Measurements from ENCODE around the gene PSMD1.
"Not testable (repeated sequence)": the region's sequence is repeated elsewhere in the genome, so short reads cannot be mapped to it uniquely, and the experiment has no call there.

The PSMD1 gene

DNA sequence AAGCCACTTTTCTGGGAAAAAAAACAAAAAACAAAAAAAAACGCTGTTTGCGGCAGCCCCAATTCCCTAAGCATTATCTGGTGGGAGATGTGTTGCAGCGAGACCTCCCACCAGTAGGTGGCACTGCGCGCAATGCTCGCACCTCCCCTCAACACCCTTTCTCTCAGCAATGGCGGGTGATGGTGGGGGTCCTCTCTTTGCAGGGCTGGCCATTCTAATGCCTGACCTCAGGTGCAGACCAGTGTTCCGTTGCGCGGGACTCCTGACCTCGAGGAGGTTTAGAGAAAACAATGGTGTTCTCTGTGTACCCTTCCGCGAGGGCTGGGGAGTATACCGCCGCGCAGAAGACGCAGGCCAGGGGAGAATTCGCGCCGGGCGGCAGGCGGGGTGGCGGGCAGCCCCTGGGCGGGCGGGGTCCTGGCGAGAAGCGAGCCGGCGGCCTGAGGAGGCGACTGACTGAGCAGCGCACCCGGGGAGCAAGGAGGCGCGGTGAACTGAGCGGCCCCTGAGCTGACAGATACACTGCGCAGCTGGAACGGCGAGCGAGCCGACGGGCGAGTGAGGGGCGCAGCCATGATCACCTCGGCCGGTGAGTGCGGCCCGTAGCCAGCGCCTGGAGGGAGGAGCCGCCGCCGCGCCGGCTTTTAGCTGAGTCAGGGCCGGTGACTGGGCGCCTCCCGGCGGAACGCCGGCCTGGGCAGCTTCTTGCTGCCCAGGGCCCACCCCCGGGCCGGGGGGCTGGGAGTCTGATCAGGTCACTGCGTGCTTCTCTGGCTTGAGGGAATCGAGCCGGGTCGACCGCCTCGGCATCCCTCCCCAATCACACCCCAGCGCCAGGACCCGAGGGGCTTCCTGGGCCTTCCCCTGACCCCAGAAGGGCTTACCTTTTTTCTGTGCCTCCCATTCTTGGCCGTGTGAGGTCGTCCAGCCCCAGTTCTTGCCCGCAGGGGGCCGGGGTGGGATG, at the start of gene PSMD1:
TSS of gene PSMD1 (plus strand) at position 415 of the 964 bp plus-strand sequence. CDS start at position 574, 159 bp downstream.
- FAIRE-seq: no peak

DNA sequence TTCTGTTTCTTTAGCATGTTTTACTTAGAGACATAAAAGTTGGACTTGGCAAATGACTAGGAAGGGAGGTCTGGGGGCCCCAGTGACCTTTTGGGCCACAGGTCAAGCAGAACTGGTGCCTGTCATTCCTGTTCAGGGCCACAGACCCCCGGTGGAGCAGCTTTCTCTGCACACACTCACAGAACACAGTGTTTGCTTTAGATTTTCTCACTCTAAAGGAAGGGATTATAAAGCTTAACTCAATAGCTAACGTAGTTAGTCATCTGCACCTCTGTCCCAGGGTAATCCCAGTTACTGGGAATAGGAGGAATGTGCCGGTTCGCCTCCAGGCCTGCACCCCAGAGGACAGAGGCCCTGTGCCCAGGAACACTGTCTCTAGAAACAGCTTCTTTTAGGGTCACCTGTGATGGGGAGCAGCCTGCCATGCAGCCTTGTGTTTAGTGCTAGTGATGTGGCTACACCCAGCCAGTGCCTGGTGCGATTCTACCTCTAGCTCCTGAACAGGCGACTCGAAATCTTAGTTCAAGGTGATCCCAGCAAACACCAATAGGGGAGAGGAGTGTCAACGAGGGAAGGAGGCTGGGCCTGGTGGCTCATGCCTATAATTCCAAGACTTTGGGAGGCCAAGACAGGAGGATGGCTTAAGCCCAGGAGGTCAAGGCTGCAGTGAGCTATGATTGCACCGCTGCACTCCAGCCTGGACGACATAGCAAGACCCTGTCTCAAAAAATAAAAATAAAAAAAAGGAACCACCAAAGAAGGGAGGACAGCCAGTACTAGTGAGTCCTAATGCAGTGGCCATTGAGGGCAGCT, 49.2 kb upstream of the PSMD1 start:
- FAIRE-seq: no peak

DNA sequence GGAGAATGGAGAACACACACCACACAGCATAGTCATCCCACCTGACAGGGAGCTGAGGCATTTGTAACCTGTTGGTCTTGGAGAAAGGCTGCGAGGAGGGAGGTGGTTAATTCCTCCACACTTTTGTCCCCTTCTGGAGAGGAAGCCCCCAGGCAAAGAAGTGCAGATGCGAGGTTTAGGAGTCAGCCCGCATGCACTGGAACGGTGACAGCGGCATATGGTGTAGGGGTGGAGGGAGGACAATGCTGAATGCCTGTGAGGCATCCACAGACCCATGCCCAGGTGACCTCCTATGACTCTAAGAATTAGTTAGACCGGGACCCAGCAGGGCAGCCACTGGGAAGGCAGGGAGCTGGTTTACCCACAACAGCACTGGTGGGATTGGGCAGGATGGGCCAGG, 48.5 kb upstream of the PSMD1 start:
- FAIRE-seq: no peak

DNA sequence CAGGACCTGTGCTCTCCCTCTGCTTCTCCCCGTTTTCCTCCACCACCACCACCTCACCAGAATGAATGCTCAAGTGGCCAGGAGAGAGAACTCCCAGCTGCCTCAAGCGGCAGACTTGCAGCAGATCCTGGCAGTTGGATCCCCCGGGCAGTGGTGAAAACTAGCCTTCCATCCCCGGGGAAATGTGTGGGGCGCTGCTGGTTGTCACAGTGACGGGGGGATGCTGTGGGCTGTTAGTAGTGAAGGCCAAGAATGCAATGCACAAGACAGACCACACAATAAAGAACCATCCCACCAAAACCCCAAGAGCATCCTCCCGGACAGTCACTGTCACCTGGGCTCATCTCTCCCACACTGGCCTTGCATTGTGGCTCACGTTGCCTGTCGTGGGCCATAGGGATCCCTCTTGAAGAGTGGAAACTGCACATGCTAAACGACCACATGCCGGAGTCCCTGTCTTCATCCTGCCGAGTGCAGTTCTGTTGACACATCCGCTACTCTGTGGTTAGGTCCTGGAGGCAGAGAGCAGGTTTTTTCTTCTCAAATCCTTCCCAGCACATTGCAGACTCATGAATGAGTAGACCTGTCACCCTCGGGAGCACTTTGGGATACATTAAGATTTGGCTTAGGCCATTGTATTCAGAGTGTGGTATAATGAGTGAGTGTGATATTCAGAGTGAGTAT, 47.3 kb upstream of the PSMD1 start:
- FAIRE-seq: no peak

DNA sequence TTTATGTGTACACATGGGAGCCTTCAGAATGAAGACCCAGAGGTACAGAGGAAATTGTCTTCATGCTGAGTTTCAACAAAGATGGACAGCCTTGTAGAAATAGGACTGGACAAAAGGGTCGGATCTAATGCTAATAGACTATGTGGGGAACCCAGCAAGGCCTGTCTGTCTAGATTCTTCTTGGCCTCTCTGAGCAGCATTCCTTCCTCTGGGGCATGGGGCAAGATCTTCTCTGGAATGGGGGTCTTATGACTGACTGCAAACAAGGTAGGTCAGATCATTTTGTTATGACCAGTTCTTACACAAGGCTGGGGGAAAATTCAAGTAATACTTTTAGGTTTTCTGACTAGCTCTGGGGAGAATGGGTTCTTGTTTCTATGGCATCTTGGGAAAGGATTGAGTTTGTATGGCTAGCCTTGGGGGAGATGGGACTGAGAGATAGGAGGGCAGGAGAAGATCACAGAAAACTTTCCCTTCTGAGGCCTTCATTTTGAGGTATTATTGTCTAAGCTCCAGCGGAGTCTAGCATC, 46.4 kb upstream of the PSMD1 start:
- no peak for FAIRE-seq

DNA sequence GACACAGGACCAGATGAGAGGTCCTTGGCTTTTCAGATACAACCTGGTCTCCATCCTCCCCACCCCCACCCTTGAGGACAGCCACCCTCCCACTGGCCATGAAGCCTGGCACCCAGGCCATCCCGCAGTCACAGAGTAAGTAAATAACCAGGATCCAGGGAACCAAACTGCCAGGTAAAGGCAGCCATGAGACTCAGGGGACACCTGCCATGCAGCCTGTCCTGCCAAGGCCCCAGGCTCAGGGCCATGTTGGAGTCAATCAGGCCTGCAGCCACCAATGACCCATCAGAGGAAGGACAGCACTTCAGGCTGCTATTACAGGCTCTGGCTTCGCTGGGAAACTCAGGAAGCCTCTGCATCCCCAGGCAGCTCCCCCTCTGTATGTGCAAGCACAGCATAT, 45.1 kb upstream of the PSMD1 start:
- FAIRE-seq: no peak

DNA sequence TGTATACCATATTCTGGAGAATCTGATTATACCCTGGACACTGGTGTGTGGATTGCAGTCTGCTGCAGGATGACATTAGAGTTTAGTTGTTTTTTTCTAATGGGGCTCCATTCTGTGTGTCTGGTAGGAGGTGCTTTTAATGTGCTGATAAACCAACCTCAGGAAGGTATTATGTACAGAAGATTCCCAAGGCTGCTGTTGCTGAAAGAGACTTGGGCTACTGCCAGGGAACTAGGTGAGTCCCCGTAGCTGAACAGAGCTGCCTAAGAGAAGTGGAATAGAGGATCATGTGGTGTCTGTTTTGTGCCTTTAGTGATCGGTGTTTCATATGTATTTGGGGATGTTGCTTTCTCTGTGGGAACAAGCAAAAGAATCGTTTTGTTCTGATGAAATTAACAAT, 44.2 kb upstream of the PSMD1 start:
- FAIRE-seq: no peak

DNA sequence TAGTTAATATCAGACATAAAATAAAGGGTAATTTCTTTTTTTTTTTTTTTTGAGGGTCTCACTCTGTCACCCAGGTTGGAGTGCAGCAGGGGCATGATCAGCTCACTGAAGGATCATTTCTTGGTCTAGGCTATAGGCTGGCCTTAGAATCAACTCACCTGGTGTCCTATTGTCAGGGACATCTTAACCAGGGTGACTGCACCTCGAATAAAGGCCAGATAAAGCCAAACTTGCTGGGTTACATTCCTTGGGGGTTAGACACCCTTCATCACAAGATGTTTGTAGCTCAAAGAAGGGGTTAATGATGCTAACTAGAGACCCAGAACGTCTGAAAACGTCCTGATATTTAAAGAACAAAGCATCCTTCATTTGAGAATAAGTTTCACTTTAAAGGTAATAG, 42.8 kb upstream of the PSMD1 start:
- FAIRE-seq: no peak

DNA sequence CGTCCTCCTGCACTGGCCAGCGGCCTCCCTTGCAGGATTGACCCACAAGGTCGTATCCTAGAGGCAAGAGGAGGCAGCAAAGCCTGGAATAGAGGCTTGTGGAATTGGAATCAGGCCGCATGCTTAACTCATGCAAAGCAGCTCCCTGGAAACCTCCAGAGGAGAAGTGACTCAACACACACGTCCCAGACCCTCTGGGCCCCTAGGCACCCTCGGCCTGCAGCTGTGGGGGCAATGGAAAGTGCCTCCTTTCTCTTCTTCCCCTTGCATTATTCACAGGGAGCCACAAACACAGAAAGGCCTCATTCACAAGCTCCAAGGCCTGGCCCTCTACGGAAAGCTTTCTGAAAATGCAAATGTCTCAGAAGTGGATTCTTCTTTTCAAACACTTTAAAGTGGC, 41.2 kb upstream of the PSMD1 start:
- FAIRE-seq: no peak

DNA sequence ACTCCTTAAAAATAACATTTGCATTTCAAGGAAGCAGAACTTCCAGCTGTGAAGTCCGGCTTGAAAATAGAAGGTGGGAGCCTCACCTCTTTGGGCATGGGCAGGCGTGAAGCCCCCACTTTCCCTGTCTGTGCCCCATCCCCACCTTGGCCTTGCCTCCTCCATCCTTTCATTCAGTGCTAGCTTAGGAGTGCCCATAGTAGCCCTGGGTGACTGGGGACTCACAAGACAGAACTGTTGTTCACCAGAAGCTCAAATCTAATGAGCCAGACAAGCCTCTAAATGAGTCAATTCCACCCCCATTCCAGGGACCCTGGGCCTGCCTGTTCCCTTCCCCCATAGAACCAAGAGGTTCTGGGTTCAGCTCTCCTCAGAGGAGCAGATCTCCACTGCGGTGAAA, 40.7 kb upstream of the PSMD1 start:
- no peak for FAIRE-seq

DNA sequence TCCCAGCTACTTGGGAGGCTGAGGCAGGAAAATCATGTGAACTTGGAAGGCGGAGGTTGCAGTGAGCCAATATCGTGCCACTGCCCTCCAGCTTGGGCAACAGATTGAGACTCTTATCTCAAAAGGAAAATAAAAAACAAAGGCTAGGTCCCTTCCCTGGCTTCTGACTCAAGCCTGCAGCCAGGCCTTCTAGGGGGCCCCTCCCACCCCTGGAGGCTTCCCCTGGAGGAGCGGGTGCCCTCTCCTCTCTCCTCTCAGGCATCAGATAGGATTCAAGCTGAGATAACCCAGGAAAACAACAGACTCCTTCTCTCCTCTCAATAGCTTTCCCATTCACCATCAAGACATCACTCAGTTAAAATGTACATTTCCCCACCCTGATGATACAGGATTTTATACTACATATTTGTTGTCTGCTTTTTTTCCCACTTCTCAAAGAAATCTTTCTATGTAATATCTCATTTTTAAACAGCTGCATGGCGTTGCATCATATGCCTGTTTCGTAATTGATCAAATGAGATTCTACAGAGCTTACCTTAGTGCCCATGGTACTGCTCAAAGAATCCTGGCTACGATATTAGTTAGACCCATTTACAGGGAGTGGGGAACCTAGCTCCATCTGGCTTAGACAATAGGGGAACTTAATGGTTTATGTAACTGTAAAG, 40.0 kb upstream of the PSMD1 start:
- no peak for FAIRE-seq

DNA sequence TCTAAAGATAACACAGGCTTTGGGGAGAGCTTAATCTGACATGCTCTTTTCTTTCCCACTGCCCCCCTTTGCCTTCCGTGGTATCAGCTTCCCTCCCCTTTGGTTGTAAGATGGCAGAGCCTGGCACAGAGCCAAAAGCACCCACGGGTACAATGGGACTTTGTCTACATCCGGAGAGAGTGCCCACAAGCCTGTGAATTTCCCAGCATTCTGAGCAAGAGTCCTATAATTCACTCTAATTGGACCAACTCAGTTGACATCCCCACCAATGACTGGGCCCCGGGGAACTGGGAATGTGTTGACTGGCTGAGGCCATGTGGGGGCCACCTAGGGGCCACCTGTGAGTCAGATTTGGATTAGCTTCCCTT, 39.5 kb upstream of the PSMD1 start:
- no peak for FAIRE-seq

DNA sequence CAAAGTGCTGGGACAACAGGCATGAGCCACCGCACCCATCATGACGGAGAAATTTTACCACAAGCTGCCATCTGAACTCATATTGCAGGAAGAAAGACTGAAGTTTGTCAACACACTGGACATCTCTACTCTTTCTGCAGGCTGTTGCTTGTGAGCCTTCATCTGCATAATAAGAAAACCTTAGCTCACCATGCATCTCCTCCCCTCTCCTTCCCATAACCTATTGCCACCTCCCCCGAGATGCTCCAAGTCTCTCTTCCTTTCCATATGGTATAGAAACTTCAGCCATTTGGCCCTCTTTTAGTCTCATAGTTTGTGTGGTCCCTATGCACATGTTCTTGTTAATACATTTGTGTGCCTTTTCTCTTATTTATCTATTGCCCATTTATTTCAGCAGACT, 38.5 kb upstream of the PSMD1 start:
- FAIRE-seq: no peak

DNA sequence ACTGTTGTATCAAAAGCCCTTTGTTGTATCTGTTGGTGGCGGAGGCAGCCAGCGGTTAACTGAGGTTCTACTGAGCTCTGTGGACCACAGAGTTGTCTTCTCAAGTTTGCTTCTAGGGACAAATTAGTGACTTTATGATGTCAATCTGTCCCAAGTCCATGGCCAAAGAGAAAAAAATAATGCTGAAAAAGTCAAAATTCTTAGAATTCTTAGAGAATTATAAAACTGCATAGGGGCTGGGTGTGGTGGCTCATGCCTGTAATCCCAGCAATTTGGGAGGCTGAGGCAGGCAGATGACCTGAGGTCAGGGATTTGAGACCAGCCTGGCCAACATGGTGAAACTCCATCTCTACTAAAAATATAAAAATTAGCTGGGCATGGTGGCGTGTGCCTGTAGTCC, 31.6 kb upstream of the PSMD1 start:
- not testable (repeated sequence) for FAIRE-seq

DNA sequence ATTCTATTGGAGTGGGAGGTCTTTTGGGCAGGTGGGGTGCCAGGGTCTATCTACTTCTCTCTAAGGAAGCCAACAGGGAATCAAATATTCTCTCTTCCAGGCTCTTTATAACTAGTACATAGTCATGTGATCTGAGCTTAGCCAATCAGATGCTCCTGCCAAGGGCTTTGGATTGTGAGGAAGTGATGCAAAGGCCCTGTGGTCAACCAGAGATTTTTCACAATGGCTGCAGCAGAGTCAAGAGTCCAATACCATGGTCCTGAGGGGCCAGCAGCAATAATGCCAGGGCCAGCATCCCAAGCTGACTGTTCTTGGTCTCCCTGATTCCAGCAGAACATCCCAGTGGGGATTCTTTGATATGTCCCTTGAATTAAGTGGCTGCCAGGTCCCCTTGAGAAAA, 27.8 kb upstream of the PSMD1 start:
- no peak for FAIRE-seq

DNA sequence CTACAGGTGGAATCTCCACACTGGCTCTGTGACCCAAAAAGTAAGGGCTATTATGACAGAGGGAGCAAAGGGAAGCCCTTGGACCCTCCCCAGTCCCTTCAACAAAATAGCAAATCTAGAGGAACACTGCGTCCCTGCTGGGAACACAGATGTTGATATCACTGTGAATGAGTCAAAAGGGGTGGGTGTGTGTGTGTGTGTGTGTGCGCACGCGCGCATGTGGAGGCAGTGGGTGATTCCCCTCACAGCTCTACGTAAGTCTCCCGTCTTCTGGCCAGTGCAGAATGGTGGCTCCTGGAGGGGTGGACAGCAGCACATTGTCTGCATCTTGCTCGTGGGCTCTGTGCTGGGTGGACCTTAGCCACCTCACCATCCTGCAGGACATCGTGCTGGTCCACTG, 27.1 kb upstream of the PSMD1 start:
- FAIRE-seq: no peak

DNA sequence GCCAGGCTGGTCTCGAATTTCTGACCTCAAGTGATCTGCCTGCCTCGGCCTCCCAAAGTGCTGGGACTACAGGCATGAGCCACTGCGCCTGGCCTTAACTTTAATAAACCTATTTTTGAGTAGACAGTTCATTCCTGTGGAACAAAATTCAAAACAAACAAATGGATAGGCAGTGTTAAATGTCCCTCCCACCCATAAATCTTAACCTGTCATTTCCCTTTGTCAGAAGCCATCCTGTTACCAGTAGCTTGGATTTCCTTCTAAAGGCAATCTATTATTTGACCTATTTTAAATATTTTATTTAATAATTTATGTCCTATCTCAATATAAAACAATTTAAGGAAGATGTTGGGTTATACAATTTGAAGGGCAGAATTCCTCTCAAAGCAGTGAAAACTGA, 25.9 kb upstream of the PSMD1 start:
- FAIRE-seq: no peak

DNA sequence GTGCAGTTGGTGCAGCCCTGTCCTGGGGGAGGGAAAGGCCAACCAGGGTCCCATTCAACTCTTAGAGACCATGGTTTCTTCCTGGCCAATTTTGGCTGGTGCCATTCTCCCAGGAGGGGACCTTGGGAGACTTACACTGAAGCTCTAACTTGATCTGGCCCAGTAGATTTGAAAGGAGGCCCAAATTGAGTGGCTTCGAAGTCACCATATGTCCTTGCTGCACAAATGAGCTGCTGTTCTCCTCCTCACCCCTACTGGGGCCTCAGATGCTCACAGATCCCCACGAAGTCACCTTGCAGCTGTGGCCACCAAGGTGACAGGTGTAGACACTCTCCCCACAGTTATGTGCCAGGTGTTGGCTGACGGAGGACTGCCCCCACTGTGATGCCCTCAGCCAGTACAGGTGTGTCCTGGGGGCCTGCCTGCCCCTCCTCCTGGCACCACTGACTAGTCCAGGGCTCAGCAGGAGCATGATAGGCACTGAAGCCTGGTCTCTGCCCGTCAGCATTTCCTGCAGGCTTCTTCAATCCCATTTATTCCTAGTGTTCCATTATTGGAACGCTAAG, 24.0 kb upstream of the PSMD1 start:
- FAIRE-seq: no peak

DNA sequence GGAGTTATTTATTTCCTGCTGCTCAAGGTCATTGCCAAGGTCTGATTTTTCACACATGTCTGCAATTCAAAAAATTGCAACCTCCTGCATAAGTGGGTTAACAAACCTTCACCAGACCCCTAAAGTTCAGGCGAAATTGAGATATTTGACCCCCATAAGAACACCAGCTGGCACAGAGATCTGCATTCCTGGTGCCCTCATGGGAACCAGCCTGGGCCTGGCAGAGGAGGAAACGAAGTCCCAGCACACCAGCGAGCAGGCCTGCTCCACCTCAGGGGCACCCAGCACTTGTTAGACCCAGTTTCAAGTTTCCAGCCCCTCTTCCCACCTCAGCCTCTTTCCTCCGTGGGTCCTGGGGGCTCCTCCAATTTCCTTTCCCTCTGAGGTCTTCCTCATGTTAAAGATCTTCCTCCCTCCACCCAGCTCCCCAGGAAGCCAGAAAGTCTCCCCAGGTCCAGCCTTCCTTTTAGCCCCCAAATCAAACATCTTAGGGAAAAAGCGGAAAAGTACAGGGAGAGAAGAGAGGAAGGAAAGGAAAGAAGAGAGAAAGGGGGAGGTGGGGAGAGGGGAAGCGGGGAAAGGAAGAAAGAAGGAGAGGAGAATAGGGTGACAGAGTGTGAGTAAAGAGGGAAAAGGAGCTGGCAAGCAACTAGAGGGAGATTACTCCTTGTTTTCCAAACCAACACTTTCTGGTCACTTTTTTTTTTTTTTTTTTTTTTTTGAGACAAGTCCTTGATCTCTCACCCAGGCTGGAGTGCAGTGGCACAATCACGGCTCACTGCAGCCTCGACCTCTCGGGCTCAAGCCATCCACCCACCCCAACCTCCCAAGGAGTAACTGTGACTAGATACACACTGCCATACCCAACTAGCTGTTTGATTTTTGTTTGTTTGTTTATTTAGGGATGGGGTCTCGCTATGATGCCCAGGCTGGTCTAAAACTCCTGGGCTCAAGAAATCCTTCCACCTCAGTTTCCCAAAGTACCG, 23.2 kb upstream of the PSMD1 start:
- no peak for FAIRE-seq

DNA sequence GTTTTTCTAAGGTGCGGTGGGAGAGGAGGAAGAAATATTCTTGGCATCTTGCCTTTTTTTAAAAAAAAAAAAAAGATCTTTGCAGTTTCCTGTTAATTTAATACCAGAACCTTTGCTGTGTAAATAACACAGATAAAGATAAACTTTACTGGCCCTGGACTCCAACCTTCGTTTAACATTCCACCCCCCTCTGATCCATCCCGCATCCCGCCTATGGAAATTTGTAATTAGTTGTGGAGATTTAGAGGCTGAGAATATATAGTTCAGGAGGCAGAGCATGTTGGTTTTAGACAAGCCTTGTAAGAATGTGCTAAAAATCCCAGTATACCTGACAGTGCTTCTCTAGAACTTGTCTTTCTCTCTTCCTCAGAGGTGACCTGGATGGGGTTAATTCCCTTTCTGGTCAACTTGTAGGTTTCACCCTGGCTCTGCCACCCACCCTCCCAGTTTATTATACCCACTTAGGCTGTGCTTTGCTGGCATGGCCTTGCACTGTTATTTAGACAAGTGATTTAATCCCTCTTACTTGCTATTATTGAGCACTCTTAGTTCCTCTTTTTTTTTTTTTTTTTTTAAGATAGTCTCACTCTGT, 22.3 kb upstream of the PSMD1 start:
- FAIRE-seq: no peak
